Endothelial cell of umbilical vein (primary cell): Measurements from ENCODE around the gene SLC15A5. TPM values are rescaled to one million over a fixed set of nuclear protein-coding genes. Genes with fewer than 3 reads are reported as not detected.

Experiments
- BruUV-seq: library from RNA; stranded (reverse); fragments of 400-500 nt; replicated peaks from 2 replicates; lab custom pipeline; 2021; lab: Mats Ljungman, UMichigan
- CTCF ChIA-PET: fragments of 300-600, 350-600 bp; sonication (Branson Sonifier 250); formaldehyde crosslinking; loops from one replicate; lab custom pipeline; 2021; ENCODE audit warnings: antibody characterized with exemption, inconsistent platforms; lab: Charles Lee
- POLR2A ChIA-PET: fragments of 300-600, 350-600 bp; sonication (Branson Sonifier 250); formaldehyde crosslinking; loops from one replicate; lab custom pipeline; 2021; ENCODE audit warnings: antibody characterized with exemption, inconsistent platforms; lab: Charles Lee
- DNase-seq: peaks from one replicate; pipeline ENCODE4 v3.0.0-alpha.2; 2011; ENCODE audit warnings: low read depth, low spot score
- FAIRE-seq: peaks from 2 replicates; lab custom pipeline; 2011; peaks lifted over from hg19 to GRCh38; lab: Jason Lieb, UNC
- H2AFZ ChIP-seq: 2 replicates; pipeline ENCODE4 v1.6.0; 2012; ENCODE audit warnings: low read depth, low read length, control low read depth, inconsistent platforms
- H3K27ac ChIP-seq: 2 replicates; pipeline ENCODE4 v1.5.1; 2011; ENCODE audit warnings: low read depth, mild to moderate bottlenecking, control low read depth, low read length, moderate library complexity; ENCODE audit not compliant: insufficient read depth
- H3K27me3 ChIP-seq, 2 experiments: 2 replicates each; pipeline versions ENCODE4 v1.6.0 to v1.6.1; 2011; ENCODE audit warnings: low read length in 2 of 2, mixed read lengths in 1 of 2; ENCODE audit not compliant: control insufficient read depth in 2 of 2, insufficient read depth in 2 of 2
- H3K36me3 ChIP-seq, 2 experiments: 2 replicates in 1 of 2; 3 replicates in 1 of 2; pipeline ENCODE4 v1.5.1; 2011; ENCODE audit warnings: low read length in 2 of 2, mild to moderate bottlenecking in 1 of 2, moderate library complexity in 1 of 2; ENCODE audit not compliant: control insufficient read depth in 2 of 2, insufficient read depth in 2 of 2; ENCODE audit errors: extremely low read depth in 1 of 2
- H3K4me1 ChIP-seq: 3 replicates; pipeline ENCODE4 v1.5.1; 2011; ENCODE audit warnings: mild to moderate bottlenecking, low read length; ENCODE audit not compliant: control insufficient read depth, insufficient read depth; ENCODE audit errors: extremely low read depth
- H3K4me2 ChIP-seq: 2 replicates; pipeline ENCODE4 v1.6.1; 2011; ENCODE audit warnings: low read length, control low read depth, mixed read lengths; ENCODE audit not compliant: insufficient read depth
- H3K4me3 ChIP-seq, 3 experiments: fragments of 200-600 bp in 1 of 3; sonication (generic), shearing (Covaris generic) in 1 of 3; replicated peaks in 1 of 3; 2 replicates each; pipeline ENCODE4 v1.5.1; 2011 to 2016; ENCODE audit warnings: control low read depth in 3 of 3, low read length in 3 of 3, mild to moderate bottlenecking in 2 of 3, inconsistent platforms in 1 of 3, low read depth in 1 of 3, moderate library complexity in 1 of 3; ENCODE audit not compliant: insufficient read depth in 1 of 3
- H3K79me2 ChIP-seq: 2 replicates; pipeline ENCODE4 v1.6.0; 2012; ENCODE audit warnings: low read length, inconsistent platforms; ENCODE audit not compliant: control insufficient read depth, insufficient read depth
- H3K9ac ChIP-seq: replicated peaks from 2 replicates; pipeline ENCODE3; 2011; ENCODE audit warnings: low read length, control low read depth; ENCODE audit not compliant: insufficient read depth; ENCODE audit errors: extremely low read depth
- H3K9me1 ChIP-seq: replicated peaks from 3 replicates; pipeline ENCODE4 v1.6.0; 2011; ENCODE audit warnings: mild to moderate bottlenecking, low read length; ENCODE audit not compliant: control insufficient read depth, insufficient read depth; ENCODE audit errors: extremely low read depth
- H3K9me3 ChIP-seq: replicated peaks from 2 replicates; pipeline ENCODE4 v1.5.1; 2012; ENCODE audit warnings: low read length, inconsistent platforms; ENCODE audit not compliant: control insufficient read depth, insufficient read depth
- H4K20me1 ChIP-seq: replicated peaks from 2 replicates; pipeline ENCODE3; 2011; ENCODE audit warnings: mild to moderate bottlenecking, low read length; ENCODE audit not compliant: control insufficient read depth, insufficient read depth; ENCODE audit errors: extremely low read depth
- CTCF ChIP-seq, 2 donors: IDR thresholded peaks; 1 replicate in 1 of 2; 2 replicates in 1 of 2; pipeline ENCODE4 v1.5.1; 2011; ENCODE audit warnings: low read length in 2 of 2, mild to moderate bottlenecking in 2 of 2, moderate library complexity in 2 of 2, control low read depth in 1 of 2, inconsistent platforms in 1 of 2, low read depth in 1 of 2; ENCODE audit not compliant: insufficient read depth in 1 of 2; ENCODE audit errors: extremely low read depth in 1 of 2
- FOS ChIP-seq: IDR thresholded peaks from 2 replicates; pipeline ENCODE4 v1.6.1; 2011; ENCODE audit warnings: mild to moderate bottlenecking, low read length, moderate library complexity, borderline replicate concordance; ENCODE audit not compliant: insufficient read depth
- JUN ChIP-seq: IDR thresholded peaks from 2 replicates; pipeline ENCODE4 v1.6.1; 2011; ENCODE audit warnings: borderline replicate concordance, low read depth; ENCODE audit not compliant: insufficient read length, insufficient read depth
- MAX ChIP-seq: IDR thresholded peaks from 2 replicates; pipeline ENCODE4 v1.6.1; 2011; ENCODE audit not compliant: insufficient read depth, insufficient read length
- MYC ChIP-seq: IDR thresholded peaks from one replicate; pipeline ENCODE4 v1.6.1; 2011; ENCODE audit warnings: mild to moderate bottlenecking, low read depth, low read length
- POLR2A ChIP-seq: IDR thresholded peaks from 2 replicates; pipeline ENCODE4 v1.6.1; 2012; ENCODE audit warnings: low read depth, mild to moderate bottlenecking, control low read depth, low read length
- POLR2AphosphoS5 ChIP-seq: IDR thresholded peaks from 2 replicates; pipeline ENCODE4 v1.6.1; 2012; ENCODE audit warnings: low read depth, mild to moderate bottlenecking, control low read depth, low read length, moderate library complexity; ENCODE audit not compliant: insufficient read depth
- dilution Hi-C: fragments of 300-500 bp; cut with MboI; formaldehyde crosslinking; loops from one replicate; pipeline ENCODE4 v1.15.0; 2019; ENCODE audit warnings: low sequenced_read_pairs; ENCODE audit not compliant: extremely low pct_ligation_motif_present
- intact Hi-C: fragments of 100-400 bp; cut with micrococcal nuclease; formaldehyde crosslinking; loops from one replicate; pipeline ENCODE4 v1.10.0; 2022
- polyA plus RNA-seq, 4 experiments: library from polyadenylated mRNA; depleted of rRNA in 3 of 4; stranded (reverse) in 3 of 4; unstranded in 1 of 4; fragments of >200 nt; gene quantifications; 2 replicates each; pipeline versions ENCODE4 v1.2.1 to v1.2.3, GENCODE V29; 2011 to 2012; ENCODE audit warnings: missing spikeins in 1 of 4
- total RNA-seq: library from RNA; stranded (reverse); gene quantifications from 2 replicates; pipeline ENCODE4 v1.2.3, GENCODE V29; 2021

SLC15A5 gene
- total and polyA plus RNA-seq, 2 donors (not counting 3 experiments of a cell fraction or from before 2014, with no cell fraction given) = not detected

GRCh38 chr12:16310934-16311333, 33.4 kb upstream of the SLC15A5 start:
- no peaks in the 10 kb centered on the region for H4K20me1 ChIP-seq

GRCh38 chr12:16307856-16308475, 30.5 kb upstream of the SLC15A5 start:
- Histone ChIP-seq H2AFZ (no peak overlapping the region), H3K4me3 (no peak overlapping the region), H3K4me1 (no peaks in the 10 kb centered on the region), H3K79me2 (no peaks in the 10 kb centered on the region), H3K9me3 (no peaks in the 10 kb centered on the region), H3K27me3 (no peaks in the 10 kb centered on the region), H4K20me1 (no peaks in the 10 kb centered on the region), H3K4me2 (no peak overlapping the region), H3K36me3 (no peaks in the 10 kb centered on the region), H3K27ac (no peak overlapping the region), H3K9ac (no peak overlapping the region), H3K9me1 (no peaks in the 10 kb centered on the region)
- POLR2A ChIA-PET = no interaction called here
- FAIRE-seq (no peak), DNase-seq (no peak)
- dilution Hi-C loops = no loop called here
- no TSS peak for BruUV-seq
- CTCF ChIA-PET = no interaction called here
- intact Hi-C loops = no loop called here
- TF ChIP-seq POLR2A (no peak), POLR2AphosphoS5 (no peak), CTCF (IDR thresholded peaks at IDR 0.05; ENCODE audit: extremely low read depth in 1 of 2, insufficient read depth in 1 of 2, low read depth in 1 of 2, low read length in 2 of 2) (no peak), MAX (no peak), JUN (no peak), MYC (no peak), FOS (no peak)

More at GRCh38 chr12:16310934-16311333, 33.4 kb upstream of the SLC15A5 start:
- H3K9ac ChIP-seq = no peak overlapping the region
- DNase-seq = no peak
- no peaks in the 10 kb centered on the region for H3K27me3 ChIP-seq
- H3K9me1 ChIP-seq = no peaks in the 10 kb centered on the region
- no peaks in the 10 kb centered on the region for H3K4me1 ChIP-seq
- intact Hi-C loops = no loop called here
- H3K79me2 ChIP-seq = no peaks in the 10 kb centered on the region
- no peak overlapping the region for H3K27ac ChIP-seq
- H3K36me3 ChIP-seq = no peaks in the 10 kb centered on the region
- BruUV-seq = no TSS peak
- H3K4me3 ChIP-seq = no peak overlapping the region
- TF ChIP-seq POLR2AphosphoS5 = no peak
- no peak for TF ChIP-seq POLR2A
- TF ChIP-seq MYC = no peak
- ChIA-PET CTCF (no interaction called here), POLR2A (no interaction called here)
- dilution Hi-C loops = no loop called here
- no peaks in the 10 kb centered on the region for H3K9me3 ChIP-seq
- FAIRE-seq = no peak
- H3K4me2 ChIP-seq = no peak overlapping the region
- H2AFZ ChIP-seq = no peak overlapping the region
